Urothelium cell line (cell line): ENCODE data around the gene LHFPL6.

Source experiments
- DNase-seq: peaks from one replicate; pipeline ENCODE4 v3.0.0; 2011; ENCODE audit warnings: low spot score, mixed read lengths
- FAIRE-seq: peaks from 2 replicates; lab custom pipeline; 2011; peaks lifted over from hg19 to GRCh38; lab: Jason Lieb, UNC

LHFPL6 gene

DNA sequence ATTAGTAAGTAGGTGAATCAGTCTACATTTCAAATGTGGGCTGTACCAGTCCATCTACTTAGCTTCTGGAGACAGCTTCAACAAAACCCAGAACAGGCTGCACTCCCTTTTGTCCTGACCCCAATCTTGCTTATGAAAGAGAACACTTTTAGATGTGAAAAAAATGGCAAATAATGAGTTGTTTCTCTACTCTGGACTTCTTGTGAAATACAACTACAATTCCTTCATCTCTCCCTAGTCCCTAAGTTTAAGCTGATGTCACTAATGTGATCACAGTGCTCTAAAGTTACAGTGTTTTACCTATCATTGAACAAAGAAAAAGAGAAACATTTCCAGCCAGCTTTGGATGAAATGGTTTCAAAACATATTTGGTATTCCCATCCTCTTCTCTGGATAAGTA lies 183.9 kb downstream of the LHFPL6 start:
- DNase-seq (no peak), FAIRE-seq (no peak)

GRCh38 chr13:39418424-39418823 lies 184.6 kb downstream of the LHFPL6 start:
- FAIRE-seq (no peak), DNase-seq (no peak)

GRCh38 chr13:39417643-39418042 lies 185.3 kb downstream of the LHFPL6 start:
- no peak for FAIRE-seq
- peak; percentile 53 for DNase-seq

- no peak for FAIRE-seq
- DNase-seq, result peak; percentile 17
Measured at GRCh38 chr13:39417131-39417530, 185.9 kb downstream of the LHFPL6 start.

DNA sequence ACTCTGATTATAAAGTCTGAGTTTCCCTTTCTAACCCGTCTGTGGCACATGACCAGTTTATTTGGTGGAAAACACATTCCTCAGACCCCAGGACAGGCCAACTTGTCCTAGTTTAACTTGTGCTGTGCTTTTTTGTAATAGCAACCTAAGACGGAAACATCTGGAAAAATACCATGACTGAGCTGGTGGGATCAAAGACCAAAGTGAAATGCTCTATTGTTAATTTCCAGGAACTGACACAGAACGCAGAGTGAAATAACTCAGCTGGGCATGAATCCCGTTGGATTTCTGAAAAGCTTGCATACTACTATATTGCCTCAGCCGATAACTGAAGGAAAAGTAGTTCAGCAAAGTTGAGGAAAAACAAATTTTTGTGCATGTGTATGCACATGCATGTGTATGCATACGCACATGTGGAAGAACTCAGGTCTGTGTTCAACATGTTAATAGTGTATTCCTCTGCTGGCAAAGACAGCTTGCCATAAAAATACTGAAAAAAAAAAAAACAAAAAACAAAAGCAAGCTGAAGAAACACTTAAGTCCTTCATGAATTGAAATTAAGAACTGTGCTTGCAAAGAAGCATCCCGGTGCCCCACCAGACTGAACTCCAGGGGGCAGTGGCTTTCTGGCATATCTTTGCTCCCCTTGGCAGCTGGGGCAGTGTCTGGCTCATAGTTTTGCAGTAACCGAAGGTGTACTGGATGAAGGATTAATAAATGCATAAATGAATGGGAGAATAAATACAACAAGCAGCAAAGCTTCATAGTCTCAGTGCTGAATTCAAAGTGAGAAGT lies 187.8 kb downstream of the LHFPL6 start:
- DNase-seq (no peak), FAIRE-seq (no peak)

GRCh38 chr13:39414339-39414738 lies 188.7 kb downstream of the LHFPL6 start:
- FAIRE-seq (no peak), DNase-seq (no peak)

DNA sequence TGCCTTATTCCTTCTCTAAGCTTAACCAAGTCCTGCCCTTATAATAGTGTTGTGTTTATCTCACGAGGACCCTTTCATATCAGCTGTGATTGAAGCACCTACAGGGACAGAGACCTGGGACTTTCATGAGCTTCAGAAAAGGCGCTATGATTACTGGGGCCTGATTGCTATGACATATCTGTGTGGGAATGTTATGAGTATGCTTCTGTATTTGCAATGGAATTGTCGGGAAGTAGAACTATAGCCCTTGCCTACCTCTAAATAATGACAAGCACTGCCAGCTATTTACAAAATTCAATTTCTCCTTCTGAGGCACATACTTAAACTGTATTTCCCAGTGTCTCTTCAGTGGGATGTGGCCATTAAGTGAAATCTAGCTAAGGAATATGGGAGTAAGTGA lies 191.5 kb downstream of the LHFPL6 start:
- no peak for FAIRE-seq
- DNase-seq, result no peak

DNA sequence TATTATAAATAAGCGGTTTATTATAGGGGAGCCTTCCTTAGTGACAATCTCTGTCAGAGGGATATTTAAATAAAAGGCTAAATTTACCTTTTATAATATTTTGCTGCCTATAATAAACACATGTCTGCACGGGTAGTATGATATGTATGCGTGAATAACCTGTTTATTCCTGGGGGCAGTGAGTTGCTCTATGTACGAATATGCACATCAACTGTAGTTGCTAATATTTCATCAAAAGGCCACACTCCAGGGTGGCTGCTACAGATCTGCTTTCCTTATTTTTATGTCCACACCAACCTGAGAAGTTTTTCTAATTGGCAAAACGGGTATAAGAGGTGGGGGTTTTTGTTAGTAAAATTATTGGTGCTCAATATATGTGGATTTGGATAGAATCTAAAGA lies 192.0 kb downstream of the LHFPL6 start:
- DNase-seq, result no peak
- FAIRE-seq, result no peak

DNA sequence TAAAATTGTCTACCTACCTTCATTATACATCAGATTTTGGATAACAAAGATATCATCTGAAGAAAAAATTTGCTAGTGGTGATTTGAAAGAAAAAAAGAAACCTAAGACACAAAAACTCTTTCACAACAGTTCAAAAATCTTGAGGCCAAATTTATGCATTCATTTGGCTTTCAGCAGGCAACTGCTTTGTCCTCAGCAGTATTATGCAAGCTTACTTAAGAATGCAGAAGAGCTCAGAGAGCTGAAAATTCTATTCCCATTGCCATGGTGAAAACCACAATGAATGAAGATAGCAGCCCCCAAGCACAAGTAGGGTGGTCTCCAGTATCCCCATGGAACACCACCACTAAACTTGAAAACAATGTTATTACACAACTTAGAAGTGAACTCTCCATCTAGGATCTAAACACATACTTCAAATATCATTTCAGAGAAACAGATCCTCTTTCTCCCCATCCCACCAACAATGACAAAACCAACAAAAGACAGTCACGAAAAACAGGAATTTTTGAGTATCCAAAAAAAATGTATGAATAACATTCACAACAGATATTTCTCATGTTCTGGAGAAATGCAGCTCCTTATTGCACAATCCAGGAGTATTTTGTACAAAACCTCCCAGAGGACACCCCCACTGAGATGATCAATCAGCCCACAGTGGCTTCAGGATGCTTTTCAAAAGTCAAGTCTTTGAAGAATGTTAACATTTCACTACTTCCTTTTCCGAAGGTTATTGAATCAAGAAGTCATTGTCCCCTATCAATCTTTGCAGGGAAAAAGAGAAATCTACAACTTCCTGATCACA lies 192.7 kb downstream of the LHFPL6 start:
- no peak for FAIRE-seq

GRCh38 chr13:39408512-39408911 lies 194.5 kb downstream of the LHFPL6 start:
- FAIRE-seq, result no peak
- DNase-seq, result no peak

More for the DNA sequence above, 192.7 kb downstream of the LHFPL6 start:
- DNase-seq, result no peak

GRCh38 chr13:39407786-39408185 lies 195.2 kb downstream of the LHFPL6 start:
- DNase-seq (no peak), FAIRE-seq (no peak)

DNA sequence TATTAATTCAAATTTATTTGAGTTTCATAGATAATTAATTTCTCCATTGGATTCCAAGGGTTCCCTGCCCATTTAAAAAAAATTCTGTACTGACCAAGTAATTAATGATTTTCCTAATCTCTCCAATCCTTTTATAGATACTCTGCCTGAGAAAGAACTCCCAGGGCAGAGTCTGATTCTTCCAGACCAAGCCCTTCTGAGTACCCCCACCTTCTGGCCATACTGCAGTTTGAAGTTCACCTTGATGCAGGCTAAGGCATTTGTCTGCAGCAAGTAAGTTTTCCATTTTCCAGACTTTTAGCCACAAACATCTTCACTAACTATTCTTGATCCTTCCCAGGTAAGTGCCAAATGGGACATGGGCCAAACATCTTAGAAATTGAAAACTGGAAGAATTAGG lies 195.9 kb downstream of the LHFPL6 start:
- FAIRE-seq, result no peak
- DNase-seq, result no peak

- FAIRE-seq, result no peak
- no peak for DNase-seq
Measured at GRCh38 chr13:39406688-39407087, 196.3 kb downstream of the LHFPL6 start.

GRCh38 chr13:39405596-39406205 lies 197.3 kb downstream of the LHFPL6 start:
- DNase-seq (no peak), FAIRE-seq (no peak)

DNA sequence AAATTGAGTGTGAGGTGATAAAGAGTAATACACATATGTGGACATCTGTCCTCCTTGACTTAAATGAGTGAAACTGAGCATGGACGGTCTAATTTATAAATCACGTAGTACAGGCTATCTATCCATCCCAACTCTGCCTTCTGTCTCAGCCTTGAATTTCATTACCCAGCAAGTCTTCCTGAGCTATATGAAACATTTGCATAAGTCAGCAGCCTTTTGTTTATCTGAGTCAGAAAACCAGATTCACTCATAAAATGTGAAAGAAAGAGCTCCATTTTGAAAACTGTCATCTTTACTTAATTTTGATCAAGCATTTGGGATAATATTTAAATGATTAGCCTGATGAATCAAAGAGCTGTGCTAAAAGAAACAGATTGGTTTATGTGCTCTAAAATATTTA lies 197.9 kb downstream of the LHFPL6 start:
- no peak for DNase-seq
- no peak for FAIRE-seq

DNA sequence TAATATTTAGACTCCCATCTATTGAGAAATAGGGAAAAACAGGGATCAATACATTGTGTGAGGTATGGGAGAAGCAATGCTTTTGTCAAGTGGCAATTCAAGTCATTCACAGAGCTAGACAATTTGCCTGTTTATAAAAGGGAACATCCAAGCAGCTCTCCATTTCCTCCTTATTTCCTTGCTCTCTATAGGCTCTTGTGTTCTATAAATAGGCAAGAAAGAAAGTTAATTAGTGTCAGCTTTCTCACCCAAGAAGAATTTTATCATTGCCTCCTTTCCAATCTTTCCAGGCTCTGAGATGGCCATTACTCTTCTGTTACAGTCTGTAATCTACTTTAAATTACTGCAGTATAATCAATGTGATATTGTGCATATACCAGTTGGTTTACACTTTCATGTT lies 199.9 kb downstream of the LHFPL6 start:
- no peak for FAIRE-seq
- DNase-seq, result no peak

DNA sequence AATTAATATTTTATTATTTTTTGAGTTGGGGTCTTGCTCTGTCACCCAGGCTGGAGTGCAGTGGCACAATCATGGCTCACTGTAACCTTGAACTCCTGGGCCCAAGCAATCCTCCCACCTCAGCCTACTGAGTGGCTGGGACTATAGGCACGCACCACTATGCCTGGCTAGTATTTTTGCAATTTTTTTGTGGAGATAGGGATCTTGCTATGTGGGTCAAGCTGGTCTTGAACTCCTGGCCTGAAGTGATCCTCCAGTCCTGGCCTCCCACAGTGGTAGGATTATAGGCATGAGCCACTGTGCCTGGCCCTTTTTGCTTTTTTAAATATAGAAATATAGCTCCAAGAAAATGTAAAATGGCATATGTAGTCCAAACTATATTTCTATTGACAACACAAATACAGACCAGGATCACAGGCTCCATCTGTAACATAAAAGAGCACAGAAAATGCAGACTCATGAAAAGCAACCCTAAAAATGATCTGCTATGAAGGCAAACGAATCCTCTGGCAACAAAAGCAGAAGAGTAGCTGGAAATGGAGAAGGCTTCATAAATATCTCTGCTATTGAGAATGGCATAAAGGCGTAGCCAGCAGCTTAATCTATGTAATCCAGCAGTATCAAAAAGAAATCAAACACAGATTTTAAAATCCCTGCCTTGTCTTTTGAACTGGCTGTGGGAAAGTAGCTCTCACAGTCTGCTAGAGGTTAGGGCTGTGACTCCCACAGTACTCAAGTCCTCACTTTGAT lies 200.6 kb downstream of the LHFPL6 start:
- no peak for DNase-seq
- FAIRE-seq, result no peak

DNA sequence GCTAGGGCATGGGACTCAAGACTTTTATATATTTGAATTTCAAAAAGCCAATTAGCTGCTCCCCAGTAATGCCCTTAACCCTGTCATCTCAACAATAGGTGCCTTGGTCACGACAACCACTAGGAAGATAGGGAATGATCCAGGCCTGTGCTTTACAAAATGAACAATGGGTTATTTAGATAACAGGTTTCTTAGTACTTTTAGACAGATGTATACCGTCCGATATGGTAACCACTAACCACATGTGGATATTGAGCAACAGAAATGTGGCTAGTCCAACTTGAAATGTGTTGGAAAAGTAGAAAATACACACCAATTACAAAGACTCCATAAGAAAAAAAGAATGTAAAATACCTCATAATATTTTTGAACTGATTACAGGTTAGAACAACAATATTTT lies 201.2 kb downstream of the LHFPL6 start:
- no peak for FAIRE-seq
- no peak for DNase-seq

DNA sequence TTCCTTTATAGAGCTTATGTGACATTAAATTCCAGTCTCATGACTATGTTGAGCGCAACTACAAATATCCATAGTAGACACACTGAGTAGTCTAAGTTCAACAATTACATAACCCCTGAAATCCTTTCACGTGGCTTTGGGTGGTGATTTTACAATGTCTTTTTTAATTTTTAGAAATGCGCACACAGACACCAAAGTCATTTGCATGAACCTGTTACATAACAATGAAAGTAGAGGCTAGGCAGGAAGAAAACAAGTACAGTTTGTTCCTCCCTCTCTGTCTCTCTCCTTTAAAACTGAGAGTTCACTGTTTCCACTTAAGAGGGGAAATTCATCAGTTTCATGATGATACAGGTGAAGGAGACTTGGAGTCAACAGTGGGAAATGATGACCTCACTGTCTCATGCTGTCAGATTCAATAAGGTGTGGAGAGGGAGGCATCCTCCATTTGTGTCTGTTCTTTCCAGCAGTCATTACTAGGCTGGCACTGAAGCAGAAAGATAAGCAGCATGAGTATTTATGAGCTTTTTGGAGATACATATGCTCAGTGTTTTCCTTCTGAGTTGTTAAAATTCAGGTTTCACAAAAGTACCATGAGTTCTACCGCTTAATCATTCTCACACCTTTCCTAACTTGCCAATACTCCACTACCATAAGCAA lies 201.8 kb downstream of the LHFPL6 start:
- FAIRE-seq (no peak), DNase-seq (no peak)

DNA sequence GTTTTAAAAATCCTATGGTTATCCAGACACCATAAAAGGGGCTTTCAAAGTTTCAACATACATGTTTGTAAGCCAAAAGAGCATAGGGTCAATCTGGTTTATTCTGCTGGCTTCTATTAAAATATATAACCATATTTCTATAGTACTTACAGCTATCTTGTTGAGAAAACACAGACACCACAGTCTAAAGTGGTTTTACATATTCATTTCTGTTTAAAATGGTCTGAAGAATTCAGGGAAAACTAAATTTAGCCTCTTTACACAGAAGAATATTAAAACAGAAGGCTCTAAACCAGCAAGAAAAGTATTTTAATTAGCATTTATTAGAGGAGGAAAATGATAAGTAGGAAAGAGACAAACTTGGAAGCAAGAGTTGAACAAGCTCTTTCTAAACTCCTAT lies 203.9 kb downstream of the LHFPL6 start:
- no peak for DNase-seq
- no peak for FAIRE-seq

GRCh38 chr13:39397896-39398265 lies 205.1 kb downstream of the LHFPL6 start:
- FAIRE-seq (no peak), DNase-seq (no peak)
